ENCODE measurements around the gene RWDD4. TPM values are rescaled to one million over a fixed set of nuclear protein-coding genes. Genes with fewer than 3 reads are reported as not detected.

Gene RWDD4
- total and polyA plus RNA-seq, 9 of the 15 experiments (the other 6 are each of a cell fraction or from before 2014, with no cell fraction given): 8.4 to 32.5 (median 24.2) TPM

DNA sequence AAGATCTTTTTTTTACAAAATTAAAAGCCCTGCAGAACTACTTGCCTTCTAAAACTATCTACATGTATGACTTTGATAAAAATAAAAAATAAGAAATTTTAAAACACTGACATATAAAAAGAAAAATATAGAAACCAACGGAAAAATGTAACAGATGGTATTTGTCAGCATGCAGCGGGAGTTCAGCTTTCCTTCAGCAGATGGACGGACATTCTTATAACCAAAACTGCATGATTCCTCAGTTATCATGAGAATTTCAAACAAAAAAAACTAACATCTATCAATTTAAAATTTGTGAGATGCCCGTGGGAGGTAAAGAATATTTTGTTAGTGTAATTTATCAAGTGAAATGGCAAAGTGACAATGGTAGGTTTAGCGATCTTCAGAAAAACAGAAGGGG lies 23.2 kb downstream of the RWDD4 start (continued):
- TF ChIP-seq TFE3 (CRISPR knock-in tag; IDR thresholded peaks at IDR 0.05) (no peak), TAF1 (IDR thresholded peaks at IDR 0.05; ENCODE audit: control insufficient read depth, extremely low read depth, insufficient read depth, low read length, severe bottlenecking) (no peak)
- TF ChIP-seq, protein P1, sequence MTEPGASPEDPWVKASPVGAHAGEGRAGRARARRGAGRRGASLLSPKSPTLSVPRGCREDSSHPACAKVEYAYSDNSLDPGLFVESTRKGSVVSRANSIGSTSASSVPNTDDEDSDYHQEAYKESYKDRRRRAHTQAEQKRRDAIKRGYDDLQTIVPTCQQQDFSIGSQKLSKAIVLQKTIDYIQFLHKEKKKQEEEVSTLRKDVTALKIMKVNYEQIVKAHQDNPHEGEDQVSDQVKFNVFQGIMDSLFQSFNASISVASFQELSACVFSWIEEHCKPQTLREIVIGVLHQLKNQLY (CRISPR knock-in tag; conservative IDR thresholded peaks at IDR 0.05): no peak
- TF ChIP-seq, protein P2, sequence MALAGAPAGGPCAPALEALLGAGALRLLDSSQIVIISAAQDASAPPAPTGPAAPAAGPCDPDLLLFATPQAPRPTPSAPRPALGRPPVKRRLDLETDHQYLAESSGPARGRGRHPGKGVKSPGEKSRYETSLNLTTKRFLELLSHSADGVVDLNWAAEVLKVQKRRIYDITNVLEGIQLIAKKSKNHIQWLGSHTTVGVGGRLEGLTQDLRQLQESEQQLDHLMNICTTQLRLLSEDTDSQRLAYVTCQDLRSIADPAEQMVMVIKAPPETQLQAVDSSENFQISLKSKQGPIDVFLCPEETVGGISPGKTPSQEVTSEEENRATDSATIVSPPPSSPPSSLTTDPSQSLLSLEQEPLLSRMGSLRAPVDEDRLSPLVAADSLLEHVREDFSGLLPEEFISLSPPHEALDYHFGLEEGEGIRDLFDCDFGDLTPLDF (CRISPR knock-in tag; IDR thresholded peaks at IDR 0.05): no peak

- ATAC-seq (no peak), FAIRE-seq (no peak), DNase-seq (ENCODE audit: extremely low read depth in 1 of 4, low spot score in 3 of 4) (no peak)
- CTCF ChIA-PET (ENCODE audit: low intra/inter-chr PET ratio): no interaction called here
- POLR2A ChIA-PET: no interaction called here
- in situ Hi-C loops (cut with MboI): no loop called here
- Histone ChIP-seq H2AFZ (ENCODE audit: low read depth, low read length) (0 out of 2 replicates have a peak overlapping the region, but pooled peaks have one; percentile 37), H3K27me3 (ENCODE audit: control insufficient read depth in 2 of 2, insufficient read depth in 2 of 2, low read length in 2 of 2) (no peaks in the 10 kb centered on the region), H3K79me2 (ENCODE audit: control insufficient read depth, insufficient read depth, low read length) (no peaks in the 10 kb centered on the region), H3K9me3 (replicated peaks; ENCODE audit: control insufficient read depth, insufficient read depth, low read depth, low read length) (no peaks in the 10 kb centered on the region), H4K20me1 (replicated peaks; ENCODE audit: control insufficient read depth, insufficient read depth, low read length) (no peaks in the 10 kb centered on the region), H3K4me3 (no peak overlapping the region), H3K4me2 (ENCODE audit: insufficient read depth, low read length) (no peak overlapping the region), H3K9me1 (ENCODE audit: control insufficient read depth, insufficient read depth, low read length) (peaks cover 4% of the 10 kb centered on the region), H3K9ac (ENCODE audit: insufficient read depth in 1 of 2, low read depth in 2 of 2, low read length in 2 of 2) (no peak overlapping the region), H3K27ac (ENCODE audit: extremely low read depth, low read depth, low read length) (no peak overlapping the region), H3K36me3 (ENCODE audit: control insufficient read depth, insufficient read depth, low read length) (no peaks in the 10 kb centered on the region), H3K4me1 (replicated peaks in 1 of 2; ENCODE audit: control insufficient read depth in 2 of 2, insufficient read depth in 2 of 2, low read length in 2 of 2) (peaks cover 5 to 6% of the 10 kb centered on the region in 2 experiments; a peak in 3 of 5 replicates)
- 54% methylated on average over 10 of the region's 10 CpGs for WGBS (ENCODE audit: insufficient coverage, low coverage, missing lambda C conversion rate)
- no TSS peak for BruUV-seq (replicated peaks)
- intact Hi-C loops (cut with micrococcal nuclease): no loop called here
- TF ChIP-seq, protein P3, sequence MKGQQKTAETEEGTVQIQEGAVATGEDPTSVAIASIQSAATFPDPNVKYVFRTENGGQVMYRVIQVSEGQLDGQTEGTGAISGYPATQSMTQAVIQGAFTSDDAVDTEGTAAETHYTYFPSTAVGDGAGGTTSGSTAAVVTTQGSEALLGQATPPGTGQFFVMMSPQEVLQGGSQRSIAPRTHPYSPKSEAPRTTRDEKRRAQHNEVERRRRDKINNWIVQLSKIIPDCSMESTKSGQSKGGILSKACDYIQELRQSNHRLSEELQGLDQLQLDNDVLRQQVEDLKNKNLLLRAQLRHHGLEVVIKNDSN (CRISPR knock-in tag; IDR thresholded peaks at IDR 0.05): no peak
- 0 out of 2 replicates have a peak, but pooled peaks have one; percentile 22 for TF ChIP-seq SPI1 (IDR thresholded peaks at IDR 0.05; ENCODE audit: borderline replicate concordance, low read depth, low read length)
Observed at GRCh38 chr4:183635321-183635720, 23.7 kb downstream of the RWDD4 start.
